HCEC 1CT (cell line): ENCODE data around the gene SYNPO.

Experiments
- DNase-seq: peaks from one replicate; pipeline ENCODE4 v3.0.0-alpha.2; 2017

The SYNPO gene, protein sequence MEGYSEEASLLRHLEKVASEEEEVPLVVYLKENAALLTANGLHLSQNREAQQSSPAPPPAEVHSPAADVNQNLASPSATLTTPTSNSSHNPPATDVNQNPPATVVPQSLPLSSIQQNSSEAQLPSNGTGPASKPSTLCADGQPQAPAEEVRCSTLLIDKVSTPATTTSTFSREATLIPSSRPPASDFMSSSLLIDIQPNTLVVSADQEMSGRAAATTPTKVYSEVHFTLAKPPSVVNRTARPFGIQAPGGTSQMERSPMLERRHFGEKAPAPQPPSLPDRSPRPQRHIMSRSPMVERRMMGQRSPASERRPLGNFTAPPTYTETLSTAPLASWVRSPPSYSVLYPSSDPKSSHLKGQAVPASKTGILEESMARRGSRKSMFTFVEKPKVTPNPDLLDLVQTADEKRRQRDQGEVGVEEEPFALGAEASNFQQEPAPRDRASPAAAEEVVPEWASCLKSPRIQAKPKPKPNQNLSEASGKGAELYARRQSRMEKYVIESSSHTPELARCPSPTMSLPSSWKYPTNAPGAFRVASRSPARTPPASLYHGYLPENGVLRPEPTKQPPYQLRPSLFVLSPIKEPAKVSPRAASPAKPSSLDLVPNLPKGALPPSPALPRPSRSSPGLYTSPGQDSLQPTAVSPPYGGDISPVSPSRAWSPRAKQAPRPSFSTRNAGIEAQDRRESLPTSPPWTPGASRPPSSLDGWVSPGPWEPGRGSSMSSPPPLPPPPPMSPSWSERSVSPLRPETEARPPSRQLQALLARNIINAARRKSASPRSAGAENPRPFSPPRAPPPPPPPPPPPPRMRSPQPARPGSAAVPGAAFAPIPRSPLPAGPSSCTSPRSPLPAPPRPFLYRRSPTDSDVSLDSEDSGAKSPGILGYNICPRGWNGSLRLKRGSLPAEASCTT

DNA sequence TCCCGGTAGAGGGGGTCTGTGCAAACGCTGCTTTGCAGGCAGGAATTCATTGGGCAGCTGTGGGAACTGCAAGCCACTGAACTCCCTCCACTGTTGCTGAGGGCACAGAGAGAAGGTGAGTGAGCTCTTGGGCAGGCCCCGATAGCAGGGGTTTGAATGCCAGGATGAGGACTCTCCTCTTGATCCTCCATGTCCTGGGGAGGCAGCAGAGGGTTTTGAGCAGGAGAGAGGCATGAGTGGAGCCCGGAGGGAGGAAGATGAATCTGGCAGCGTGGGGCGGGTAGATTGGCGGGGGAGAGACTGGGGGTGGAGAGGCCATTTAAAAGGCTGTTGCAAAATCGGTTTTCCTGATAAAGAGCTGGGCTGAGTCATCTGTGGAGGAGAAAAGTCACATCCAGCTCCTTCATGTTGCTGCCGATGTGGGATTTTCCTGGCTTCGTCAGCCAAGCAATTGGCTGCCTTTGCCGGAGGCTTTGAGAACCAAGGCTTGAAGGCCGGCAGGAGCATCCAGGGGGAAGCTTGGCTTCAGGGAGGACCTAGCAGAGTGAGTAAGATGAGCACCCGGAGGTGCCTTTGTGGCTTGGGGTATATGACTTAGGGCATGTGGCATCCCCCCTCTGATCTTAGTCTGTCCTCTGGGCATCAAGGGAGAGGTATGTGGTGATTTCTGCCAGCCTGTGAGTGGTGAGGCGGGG, at the start of gene SYNPO:
SYNPO (plus strand) TSS at position 350 of the 695 bp plus-strand sequence. CDS start 7,616 bp downstream, outside the sequence.
- DNase-seq: peak; percentile 89

DNA sequence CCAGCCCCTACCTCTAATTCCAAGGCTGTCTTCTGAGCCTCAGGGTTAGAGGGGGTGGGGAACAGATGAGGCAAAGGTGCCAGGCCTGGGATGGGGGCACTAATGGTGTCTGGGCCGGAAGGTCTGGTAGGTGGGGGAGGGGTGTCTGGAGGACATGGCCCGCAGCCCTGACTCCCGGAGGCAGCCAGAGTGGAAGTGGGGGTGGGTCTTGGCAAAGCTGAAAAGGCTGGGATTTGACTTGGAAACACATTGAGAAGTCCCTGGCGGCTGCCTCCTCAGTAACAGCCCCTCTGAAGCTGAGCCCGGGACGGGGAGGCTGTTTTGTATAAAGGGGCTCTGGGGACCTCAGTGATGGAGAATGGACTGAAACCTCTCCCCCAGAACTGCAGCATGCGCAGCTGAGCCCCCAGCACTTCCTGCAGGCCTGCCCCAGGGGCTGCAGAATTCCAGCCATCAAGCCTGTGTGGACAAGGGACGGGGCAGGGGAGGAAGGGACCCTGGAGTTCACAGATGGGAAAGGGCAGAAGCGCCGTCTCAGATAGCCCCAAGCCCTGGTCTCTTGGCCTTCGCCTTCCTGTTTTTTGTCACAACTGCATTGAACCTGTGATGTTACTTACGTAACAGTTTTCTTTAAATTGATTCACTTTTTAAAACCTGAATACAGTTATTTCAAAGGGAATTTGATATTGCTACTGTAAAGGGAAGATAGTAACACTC, 49.3 kb upstream of the SYNPO start:
- no peak for DNase-seq

DNA sequence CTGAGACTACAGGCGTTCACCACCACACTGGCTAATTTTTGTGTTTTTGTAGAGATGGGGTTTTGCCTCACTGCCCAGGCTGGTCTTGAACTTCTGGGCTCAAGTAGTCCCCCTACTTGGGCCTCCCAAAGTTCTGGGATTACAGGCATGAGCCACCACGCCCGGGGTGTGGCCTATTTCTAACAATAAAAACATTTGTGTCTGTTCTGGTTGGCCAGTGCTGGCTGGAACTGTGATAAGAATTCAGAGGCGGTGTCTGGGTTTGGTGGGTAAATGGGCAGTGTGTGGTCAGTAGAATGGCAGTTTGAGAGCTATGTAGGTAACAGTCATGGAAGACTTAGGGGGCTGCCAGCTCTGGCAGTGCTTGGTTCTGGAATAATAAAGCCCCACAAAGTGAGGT, 46.9 kb upstream of the SYNPO start:
- no peak for DNase-seq

DNA sequence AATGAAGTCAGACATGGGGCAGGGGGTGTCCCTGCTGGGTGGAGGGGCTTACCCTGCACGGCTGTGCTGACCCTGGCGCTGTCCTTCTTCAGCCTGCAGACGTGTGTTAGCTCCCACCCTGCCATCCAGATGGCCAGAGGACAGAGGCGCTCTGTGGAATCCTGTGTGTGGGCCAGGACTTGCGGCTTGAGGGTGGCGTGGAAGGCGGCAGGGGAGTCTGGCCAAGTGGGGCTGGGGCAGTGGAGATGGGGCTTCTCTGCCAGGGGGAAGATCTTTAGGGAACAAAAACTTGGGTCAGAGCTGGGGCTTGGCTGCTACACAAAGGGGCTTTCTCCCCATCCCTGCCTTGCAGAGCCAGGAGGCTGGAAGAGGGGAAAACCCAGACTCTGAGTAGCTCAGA, 46.5 kb upstream of the SYNPO start:
- DNase-seq: no peak

DNA sequence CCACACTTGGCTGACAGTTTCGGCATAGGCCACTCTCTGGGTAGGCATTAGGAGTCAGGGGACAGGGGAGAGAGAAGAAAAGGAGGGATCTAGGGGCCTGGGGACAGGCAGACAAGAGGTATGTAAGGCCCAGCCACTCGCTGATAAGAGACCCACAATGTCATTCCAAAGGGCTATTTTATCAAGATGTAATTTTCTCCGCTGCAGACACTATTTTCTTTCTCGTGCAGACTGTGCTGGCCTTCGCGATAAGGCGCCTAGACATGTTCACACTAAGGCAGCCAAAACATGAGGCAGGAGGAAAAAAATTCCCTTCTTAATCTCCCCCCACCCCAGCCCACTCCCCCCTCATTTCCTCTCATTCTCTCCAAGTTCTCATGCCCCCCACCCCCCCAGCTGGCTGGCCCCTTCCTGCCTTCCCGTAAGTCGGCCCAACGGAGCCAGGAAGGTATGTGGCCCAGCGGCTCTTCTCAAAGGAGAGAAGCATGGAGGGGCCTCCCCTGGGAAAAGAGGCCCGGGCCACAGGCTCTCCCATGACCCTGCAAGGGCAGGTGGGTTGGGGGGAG, 44.9 kb upstream of the SYNPO start:
- no peak for DNase-seq

DNA sequence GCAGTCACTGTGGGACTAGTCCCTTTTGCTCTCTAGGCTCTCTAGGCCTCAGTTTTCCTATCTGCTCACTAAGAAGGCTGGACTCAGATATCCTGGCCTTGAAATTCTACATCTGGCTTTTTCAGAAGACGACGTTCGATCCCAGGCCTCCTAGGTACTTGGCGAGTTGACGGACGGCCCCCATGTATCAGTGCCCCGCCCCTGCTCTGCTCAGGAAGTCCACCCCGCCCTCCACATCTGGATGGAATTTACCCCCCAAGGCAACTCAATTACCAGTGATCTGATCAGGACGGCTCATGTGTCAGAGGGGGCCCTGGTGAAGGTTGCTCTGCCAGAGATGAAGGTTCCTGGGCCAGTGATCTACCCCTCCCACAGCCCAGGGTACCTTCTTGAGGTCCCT, 44.1 kb upstream of the SYNPO start:
- DNase-seq: no peak

DNA sequence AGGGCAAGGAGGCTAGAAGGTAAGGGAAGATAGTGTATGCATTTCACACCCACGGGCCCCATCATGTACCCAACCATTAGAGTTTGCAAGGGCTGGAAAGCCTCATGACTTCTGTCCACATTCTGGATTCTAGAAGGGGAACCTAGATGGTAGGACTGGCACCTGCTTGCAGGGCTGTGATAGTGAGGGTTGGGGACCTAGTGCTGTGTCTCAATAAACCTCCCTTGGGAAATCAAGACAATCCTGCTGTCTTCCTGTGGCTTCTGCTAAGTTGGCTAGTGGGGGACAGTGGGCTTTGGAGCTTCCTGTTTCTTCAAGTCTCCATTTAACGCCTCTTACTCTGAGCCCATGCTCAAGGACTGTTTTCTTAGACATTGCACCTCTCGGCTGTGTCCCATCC, 43.6 kb upstream of the SYNPO start:
- no peak for DNase-seq

DNA sequence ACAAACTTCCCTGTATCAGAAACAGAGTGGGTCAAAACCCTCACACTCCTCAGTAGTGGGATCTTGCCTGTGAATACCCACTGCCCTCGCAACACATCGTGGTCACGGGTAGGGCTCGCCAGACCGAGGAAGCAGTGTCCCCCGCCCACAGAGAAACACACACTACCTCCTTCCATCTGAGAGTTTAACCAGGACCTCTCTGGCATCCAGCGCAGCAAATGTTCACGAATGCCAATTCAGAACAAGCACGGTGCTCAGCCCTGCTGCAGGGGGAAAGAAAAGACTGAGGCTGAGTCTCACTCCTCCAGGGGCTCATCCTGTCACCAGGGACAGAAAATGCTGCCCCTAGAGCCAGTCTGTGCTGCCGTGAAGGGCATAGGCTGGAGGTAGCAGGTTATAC, 42.5 kb upstream of the SYNPO start:
- DNase-seq: no peak

DNA sequence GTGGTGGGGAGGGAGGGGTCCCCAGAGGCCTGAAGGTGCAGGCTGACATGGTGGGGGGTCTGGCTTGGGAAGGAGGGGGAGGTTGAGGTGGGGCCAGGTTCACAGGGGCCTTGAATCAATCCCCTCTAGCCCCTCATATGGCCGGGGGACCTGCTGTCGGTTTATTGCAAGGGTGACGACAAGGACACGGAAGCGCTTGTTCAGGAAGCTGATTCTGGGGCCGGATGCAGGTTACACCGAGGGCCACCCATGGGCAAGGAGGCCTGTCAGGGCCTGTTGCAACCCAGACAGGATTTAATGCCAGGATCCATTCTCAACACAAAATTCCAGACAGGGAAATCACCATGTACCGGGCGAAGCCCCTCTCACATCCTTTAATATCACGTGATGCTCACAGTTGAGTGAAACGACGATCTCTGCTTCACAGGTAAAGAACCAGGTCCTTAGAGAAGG, 41.6 kb upstream of the SYNPO start:
- DNase-seq: no peak

DNA sequence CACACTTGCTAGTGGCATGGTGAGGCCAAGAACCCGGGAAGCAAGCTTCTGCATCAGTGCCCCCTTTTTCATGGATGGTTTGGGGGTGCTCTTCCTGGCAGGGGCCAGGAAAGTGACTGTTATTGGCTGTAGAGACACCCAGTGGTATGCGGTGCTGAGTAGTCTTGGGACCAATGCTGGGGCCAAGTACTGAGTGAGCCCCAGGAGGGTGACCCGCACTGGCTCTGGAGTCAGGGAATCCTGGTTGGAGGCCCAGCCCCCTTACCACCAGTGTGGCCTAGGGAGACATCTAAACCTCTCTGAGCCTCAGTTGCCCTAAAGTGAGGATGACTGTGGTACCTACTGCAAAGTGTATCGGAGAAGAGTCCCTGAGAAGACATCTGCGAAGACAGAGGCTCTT, 41.2 kb upstream of the SYNPO start:
- DNase-seq: no peak

DNA sequence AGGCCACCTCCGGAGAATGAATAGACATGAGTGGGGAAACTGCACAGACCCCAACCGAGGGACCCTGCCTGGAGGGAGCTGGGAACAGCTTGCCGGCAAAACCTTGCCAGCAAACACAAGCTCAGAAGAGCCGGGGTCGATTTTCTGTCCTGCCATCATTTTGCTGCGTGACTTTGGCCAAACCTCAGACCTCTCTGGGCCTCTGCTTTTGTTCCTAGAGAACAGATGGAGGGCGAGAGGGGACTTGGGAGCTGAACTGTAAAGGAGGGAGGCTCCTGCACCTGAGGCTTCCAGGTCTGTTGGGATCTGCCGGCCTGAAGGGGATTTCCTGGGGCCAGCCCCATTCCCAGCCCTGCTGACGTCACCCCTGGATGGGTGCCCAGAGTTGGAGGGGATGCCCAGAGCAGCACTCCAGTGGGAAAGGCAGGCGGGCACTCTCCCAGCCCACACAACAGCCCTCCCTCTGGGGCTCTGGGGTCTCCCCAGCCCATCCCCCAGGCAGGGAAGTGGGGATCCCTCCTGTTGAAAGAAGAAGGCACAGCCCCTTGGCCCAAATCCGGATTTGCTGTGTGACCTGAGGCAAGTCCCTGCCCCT, 40.4 kb upstream of the SYNPO start:
- DNase-seq: peak; percentile 18

DNA sequence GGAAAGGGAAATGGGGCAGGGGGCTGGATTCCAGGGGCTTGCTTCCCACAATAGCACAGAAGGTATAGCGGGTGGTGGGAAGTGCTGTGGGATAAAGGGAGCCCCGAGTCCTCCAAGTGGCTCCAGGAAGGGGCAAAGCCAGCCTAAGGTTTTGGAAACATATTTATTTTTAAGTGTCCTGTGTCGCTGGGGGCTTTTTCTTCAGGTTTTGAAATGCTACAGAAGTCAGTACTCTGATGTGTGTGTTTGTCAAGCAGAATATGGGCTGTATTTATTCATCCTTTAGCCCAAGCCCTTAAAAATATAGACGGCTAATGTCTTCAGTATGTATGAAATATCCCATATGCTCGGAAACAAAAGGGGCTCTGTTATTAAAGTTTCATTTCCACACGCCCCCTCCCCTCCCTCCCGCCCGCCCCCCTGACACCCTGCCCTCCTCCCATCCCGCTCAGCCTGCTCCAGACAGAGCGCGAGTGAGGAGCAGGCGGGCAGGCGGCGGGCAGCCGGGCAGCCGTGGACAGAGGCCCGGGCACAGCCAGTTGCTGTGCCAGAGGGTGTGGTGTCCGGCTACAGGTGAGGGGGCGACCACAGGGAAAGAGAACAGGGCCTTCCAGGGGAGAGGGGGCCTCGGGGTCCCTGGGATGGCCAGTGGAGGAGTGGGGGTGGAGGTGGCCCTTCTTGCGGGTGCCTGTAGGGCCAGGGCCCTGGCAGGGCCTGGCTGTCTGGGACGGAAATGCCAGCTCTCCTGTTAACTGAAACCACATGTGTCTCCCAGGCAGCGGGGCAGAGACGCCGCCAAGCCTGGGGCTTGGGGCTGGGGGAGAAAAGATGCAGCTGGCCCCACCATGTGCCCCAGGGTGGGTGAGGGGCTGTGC, 39.6 kb upstream of the SYNPO start:
- no peak for DNase-seq

DNA sequence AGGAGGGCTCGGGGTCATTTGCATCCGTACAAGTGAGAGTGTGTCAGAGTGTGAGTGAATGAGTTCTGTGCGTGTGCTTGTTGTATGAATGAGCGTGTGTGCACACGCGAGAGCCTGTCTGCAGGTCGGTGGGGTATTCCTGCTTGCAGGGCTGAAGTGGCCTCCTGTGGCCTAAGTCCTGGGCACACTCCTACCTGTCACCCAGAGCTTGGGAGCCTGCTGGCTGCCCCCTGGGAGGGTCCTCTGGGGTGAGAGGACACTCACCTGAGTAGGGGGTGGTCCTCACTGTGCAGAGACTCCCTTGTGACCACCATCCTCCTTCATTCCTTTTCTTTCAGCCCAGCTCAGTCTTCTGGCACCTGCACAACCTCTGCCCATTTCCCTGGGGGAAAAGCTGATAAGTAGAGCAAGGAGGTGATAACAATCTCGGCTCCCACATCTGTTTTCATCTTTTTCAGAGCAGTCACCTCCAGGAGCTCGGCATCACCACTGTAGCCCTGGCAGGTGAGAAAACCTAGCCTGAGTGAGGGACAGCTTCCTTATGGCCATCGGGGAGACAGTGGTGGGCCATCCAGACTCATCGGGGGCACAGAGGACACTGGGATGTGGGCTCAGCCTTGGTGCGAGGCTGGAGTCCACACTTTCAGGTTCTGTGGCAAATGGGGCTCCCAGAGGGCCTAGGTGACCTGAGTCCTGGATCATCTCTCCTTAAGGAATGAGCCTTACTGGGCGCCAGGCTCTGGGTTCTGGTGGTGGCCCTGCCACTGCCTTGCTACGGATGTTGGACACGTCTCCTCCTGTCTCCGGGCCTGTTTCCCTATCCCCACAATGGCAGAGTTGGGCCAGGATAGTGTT, 38.7 kb upstream of the SYNPO start:
- no peak for DNase-seq

DNA sequence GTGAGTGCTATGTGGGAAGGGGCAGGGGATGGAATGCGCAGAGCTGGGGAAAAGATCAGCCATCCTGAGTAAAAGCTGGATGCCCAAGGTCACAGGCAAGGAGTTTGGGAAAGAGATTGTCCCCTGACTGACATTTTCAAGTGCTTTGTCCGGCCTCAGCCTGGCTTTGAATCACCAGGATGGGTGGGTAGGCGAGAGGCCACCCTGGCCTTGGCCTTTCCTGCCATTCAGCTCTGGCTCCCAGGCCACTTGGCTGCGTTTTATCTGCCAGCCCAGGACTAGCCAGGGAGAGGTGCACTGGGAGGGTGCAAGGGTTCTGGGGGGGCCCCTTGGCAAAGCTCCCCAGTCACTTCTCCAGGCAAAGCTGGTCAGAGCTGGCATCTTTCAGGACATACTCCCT, 37.4 kb upstream of the SYNPO start:
- no peak for DNase-seq

DNA sequence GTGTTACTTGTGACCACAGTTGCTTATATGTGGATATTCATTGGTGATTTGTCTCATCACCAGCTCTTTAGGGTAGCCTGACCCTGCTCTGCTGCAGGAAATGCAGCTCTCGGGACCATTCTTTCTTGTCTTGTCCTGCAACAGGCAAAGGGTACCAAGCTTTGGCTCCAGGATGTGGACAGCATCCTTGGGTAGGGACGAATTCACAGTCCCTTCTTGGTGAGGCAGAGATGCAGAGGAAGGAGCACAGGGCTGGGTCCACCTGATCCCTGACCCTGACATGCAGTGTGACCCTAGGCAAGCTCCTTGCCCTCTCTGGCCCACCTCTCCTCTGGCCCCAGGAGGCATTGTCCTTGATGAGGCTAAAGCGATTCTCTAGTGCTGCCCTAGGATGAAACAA, 37.0 kb upstream of the SYNPO start:
- DNase-seq: no peak

DNA sequence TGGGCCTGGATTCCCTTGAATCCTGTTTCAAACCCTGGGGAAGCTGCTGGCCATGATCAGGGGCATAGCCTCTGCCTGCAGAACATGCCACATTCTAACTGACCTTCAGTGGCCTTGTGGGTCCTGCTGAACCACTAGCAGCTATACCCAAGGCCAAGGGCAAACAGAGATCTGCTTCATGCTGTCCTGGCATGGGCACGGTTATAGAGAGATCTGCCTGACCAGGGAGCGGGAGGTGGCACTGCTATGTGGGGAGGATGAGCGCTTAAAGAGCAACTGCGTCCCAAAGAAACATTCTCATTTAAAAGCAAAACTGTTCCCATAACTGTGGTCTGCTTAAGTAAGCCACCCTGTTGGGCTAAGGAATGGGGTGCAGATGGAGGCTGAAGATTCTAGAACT, 36.5 kb upstream of the SYNPO start:
- DNase-seq: no peak

DNA sequence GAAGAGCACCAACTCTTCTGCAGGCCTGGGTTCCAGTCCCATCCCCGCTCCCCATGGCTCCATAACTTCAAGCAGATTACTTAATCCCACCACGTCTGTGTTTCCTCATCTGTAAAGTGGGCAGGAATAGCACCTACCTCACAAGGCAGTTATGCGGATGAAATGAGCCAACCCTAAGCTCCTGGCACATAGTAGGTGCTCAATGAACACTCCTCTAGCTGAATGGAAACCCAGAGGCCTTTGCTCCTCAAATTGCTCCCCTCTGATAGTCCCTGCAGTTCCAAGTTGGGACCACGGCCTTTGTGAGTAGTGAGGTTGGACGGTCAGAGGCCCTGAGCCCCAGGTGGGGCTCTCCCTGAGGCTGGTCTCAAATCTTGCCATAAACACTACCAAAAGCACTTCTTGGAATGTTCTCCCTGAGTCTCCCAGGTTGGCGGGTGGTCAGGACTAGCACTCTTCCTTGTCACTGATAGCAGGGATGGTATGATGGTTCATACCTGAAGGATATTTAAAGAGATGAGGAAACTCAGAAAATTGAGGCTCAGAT, 35.5 kb upstream of the SYNPO start:
- no peak for DNase-seq

DNA sequence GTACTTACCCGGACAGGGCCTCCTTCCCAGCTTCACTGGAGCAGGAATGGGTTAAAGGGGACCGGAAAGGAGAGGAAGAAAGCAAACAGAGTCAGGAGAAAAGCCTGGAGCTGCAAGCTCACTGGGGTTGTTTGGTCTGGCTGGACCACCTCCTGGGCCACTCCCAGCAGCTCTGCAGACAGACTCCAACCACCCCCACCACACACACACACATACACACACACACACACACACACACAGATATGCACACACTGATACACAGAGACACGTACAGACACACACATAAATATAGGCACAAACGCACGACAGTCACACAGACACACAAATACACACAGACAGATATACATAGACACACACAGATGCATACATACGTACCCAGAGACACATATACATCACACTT, 34.9 kb upstream of the SYNPO start:
- no peak for DNase-seq

DNA sequence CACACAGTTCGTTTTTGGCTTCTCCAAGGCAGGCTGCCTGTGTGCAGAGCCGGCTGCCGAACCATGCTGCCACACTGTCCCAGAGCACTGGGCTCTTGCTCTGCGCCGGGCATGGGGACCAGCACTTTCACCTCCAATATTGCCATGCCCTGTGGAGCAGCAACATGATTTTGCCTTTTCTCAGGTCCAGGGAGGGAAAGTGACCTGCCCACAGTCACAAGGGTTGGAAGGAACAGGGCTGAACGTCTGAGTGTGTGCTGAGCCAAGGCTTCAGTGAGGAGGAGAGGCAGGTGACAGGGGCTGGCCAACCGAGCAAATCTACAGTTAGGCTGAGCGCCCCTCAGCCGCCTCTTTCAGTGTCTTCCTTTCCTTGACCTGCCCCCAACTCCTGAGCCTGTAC, 34.0 kb upstream of the SYNPO start:
- no peak for DNase-seq

DNA sequence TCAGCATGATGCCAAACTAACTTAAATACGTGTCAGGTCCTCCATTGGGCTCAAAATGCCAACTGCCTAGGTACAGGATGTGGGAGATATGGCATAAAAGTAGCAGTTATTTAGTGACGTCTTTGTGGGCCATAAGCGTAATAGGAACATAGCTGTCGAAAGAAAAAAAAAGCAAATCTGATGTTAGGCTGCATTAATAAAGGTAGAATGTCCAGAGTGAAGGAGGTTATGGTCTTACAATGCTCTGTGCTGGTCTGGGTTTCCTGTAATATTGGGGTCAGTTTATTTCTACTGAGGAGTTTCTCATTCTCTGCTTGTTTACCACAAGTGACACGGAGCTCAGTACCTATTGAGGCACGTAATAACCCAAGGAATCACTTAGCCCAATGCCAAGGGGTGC, 33.4 kb upstream of the SYNPO start:
- DNase-seq: no peak
